Measurements from ENCODE around the gene FUT7. TPM values are rescaled to one million over a fixed set of nuclear protein-coding genes. Genes with fewer than 3 reads are reported as not detected.
A peak's percentile ranks its signal among the peaks of the same experiment; 100 is the strongest.

Gene FUT7
- total RNA-seq, 1 experiment from 2014 or later, result not detected

GRCh38 chr9:137070906-137071275 lies 39.0 kb upstream of the FUT7 start:
- H3K4me1 ChIP-seq (ENCODE audit: control insufficient read depth in 1 of 2, insufficient read depth in 2 of 2, low read length in 2 of 2), result peaks cover 24 to 42% of the 10 kb centered on the region in 2 experiments
- H3K4me3 ChIP-seq (replicated peaks in 1 of 2; ENCODE audit: low read depth in 1 of 2, low read length in 2 of 2), result peak overlapping the region; percentile 80 to 82
- H2AFZ ChIP-seq (ENCODE audit: low read depth, low read length, poor library complexity, severe bottlenecking), result no peak overlapping the region
- RAD21 ChIA-PET (ENCODE audit: low non-redundant PET in 1 of 2, low total read pairs in 2 of 2, uncharacterized antibody in 2 of 2, unreplicated experiment in 2 of 2), result interaction anchor here in 1 of 2 experiments (0.5 to 1.2 kb wide), 4 partner anchors 24 to 685 kb away, joined by 3 to 11 read pairs (median 4); no protein-coding TSS in a partner anchor
- no peaks in the 10 kb centered on the region for H3K9me3 ChIP-seq (ENCODE audit: control insufficient read depth in 1 of 2, insufficient read depth in 1 of 2, low read depth in 1 of 2, low read length in 2 of 2)
- H3K27me3 ChIP-seq (ENCODE audit: insufficient read depth, low read length), result no peaks in the 10 kb centered on the region
- peaks cover 42% of the 10 kb centered on the region for H3K79me2 ChIP-seq (ENCODE audit: insufficient read depth, low read length)
- no peak for DNase-seq (ENCODE audit: low read depth, low spot score)
- TF ChIP-seq ELF1 (IDR thresholded peaks at IDR 0.05; ENCODE audit: borderline replicate concordance, low read depth) (no peak), POLR2A (IDR thresholded peaks at IDR 0.05; ENCODE audit: borderline replicate concordance, extremely low read depth, insufficient read depth, insufficient read length) (peak; percentile 45), SIN3A (IDR thresholded peaks at IDR 0.05; ENCODE audit: low read depth) (no peak), ATF3 (IDR thresholded peaks at IDR 0.05) (no peak), CBX3 (IDR thresholded peaks at IDR 0.05; ENCODE audit: low read depth) (no peak), CEBPB (IDR thresholded peaks at IDR 0.05; ENCODE audit: low read depth) (no peak), REST (IDR thresholded peaks at IDR 0.05; ENCODE audit: low read depth) (no peak), CTCF (IDR thresholded peaks at IDR 0.05 in 2 of 3, conservative IDR thresholded peaks at IDR 0.05 in 1 of 3; ENCODE audit: borderline replicate concordance in 1 of 3, insufficient read depth in 1 of 3, low read depth in 2 of 3, low read length in 2 of 3) (0 out of 6 replicates have a peak, but pooled peaks of 1 of the 3 experiments have one; percentile 14), SP1 (IDR thresholded peaks at IDR 0.05; ENCODE audit: low read depth) (no peak), EZH2phosphoT487 (IDR thresholded peaks at IDR 0.05; ENCODE audit: borderline replicate concordance) (no peak)
- CTCF ChIA-PET, result interaction anchor here (1.5 to 4.7 kb wide), 7 partner anchors 12 to 156 kb away, joined by 6 to 49 read pairs (median 7); partner anchors contain the start of genes MAN1B1, NPDC1 and RNF224
- BruUV-seq (replicated peaks), result TSS peak; percentile 87
- H3K27ac ChIP-seq (ENCODE audit: low read depth, low read length), result peak overlapping the region; percentile 64
- ATAC-seq, result peak; percentile 29
- H3K9me2 ChIP-seq (ENCODE audit: insufficient read depth), result no peaks in the 10 kb centered on the region
- intact Hi-C loops (cut with micrococcal nuclease), result no loop called here
- H3K36me3 ChIP-seq (ENCODE audit: control insufficient read depth in 1 of 2, insufficient read depth in 2 of 2, low read length in 2 of 2), result no peaks in the 10 kb centered on the region; a peak in 1 of 4 replicates
- H3K4me2 ChIP-seq (ENCODE audit: low read length), result peak overlapping the region; percentile 93
- H4K20me1 ChIP-seq (ENCODE audit: insufficient read depth), result no peaks in the 10 kb centered on the region; the same call in 1 of the 2 replicates
- POLR2A ChIA-PET, result interaction anchor here (0.9 to 5.1 kb wide), 4 partner anchors 11 to 170 kb away, joined by 3 to 43 read pairs (median 4); partner anchors contain the start of genes MAN1B1 and TUBB4B
- peak overlapping the region; percentile 89 for H3K9ac ChIP-seq (ENCODE audit: low read length)
